ENCODE results near the gene CYFIP1.

GRCh38 chr15:22883196-22883595, 97.0 kb downstream of the CYFIP1 start:
- TF ChIP-seq CTCF (IDR thresholded peaks at IDR 0.05) (no peak), POLR2AphosphoS5 (IDR thresholded peaks at IDR 0.05) (no peak), POLR2A (IDR thresholded peaks at IDR 0.05; ENCODE audit: low read depth) (no peak), EP300 (IDR thresholded peaks at IDR 0.05) (no peak)
